ENCODE data around the gene HAUS8. TPM values are rescaled to one million over a fixed set of nuclear protein-coding genes. Genes with fewer than 3 reads are reported as not detected.
A peak's percentile ranks its signal among the peaks of the same experiment; 100 is the strongest.

HAUS8 gene
- total and polyA plus RNA-seq, 7 experiments from 2014 or later = 9.4 to 31.5 (median 19.0) TPM

- Mint-ChIP-seq H3K4me3 (no peak overlapping the region), H3K4me1 (peaks cover 13 to 44% (median 29%) of the 10 kb centered on the region in 7 donors), H3K9me3 (peaks cover 0 to 4% (median 0%) of the 10 kb centered on the region in 11 donors), H3K36me3 (peaks cover 0 to 39% (median 23%) of the 10 kb centered on the region in 5 donors), H3K27ac (peak overlapping the region in 2 of 9 donors; percentile 23 to 42), H3K27me3 (no peaks in the 10 kb centered on the region)
- DNase-seq (no peak), ATAC-seq (no peak)
- Histone ChIP-seq H3K4me1 (ENCODE audit: control insufficient read depth in 2 of 2, insufficient read depth in 2 of 2, low read length in 2 of 2) (peaks cover 0 to 8% of the 10 kb centered on the region in 2 donors), H3K36me3 (ENCODE audit: control insufficient read depth in 2 of 3, insufficient read depth in 3 of 3, low read length in 3 of 3) (peaks cover 14 to 70% (median 21%) of the 10 kb centered on the region in 3 experiments), H3K27me3 (ENCODE audit: control insufficient read depth in 2 of 2, insufficient read depth in 2 of 2, low read length in 2 of 2) (no peaks in the 10 kb centered on the region), H3K9me3 (ENCODE audit: control insufficient read depth in 2 of 3, low read length in 3 of 3) (peaks cover 0 to 7% (median 0%) of the 10 kb centered on the region in 3 experiments), H3K27ac (ENCODE audit: low read depth, low read length) (no peak overlapping the region), H3K4me3 (ENCODE audit: low read length) (no peak overlapping the region)
- POLR2A ChIA-PET = interaction anchor here (0.6 to 1.7 kb wide), 3 partner anchors 17 to 453 kb away, joined by 3 to 4 read pairs (median 4); no protein-coding TSS in a partner anchor
- CTCF ChIA-PET = no interaction called here
- intact Hi-C loops (cut with micrococcal nuclease) = no loop called here
These were observed 30.3 kb upstream of the HAUS8 start for GRCh38 chr19:17105556-17105955.

- Histone ChIP-seq H3K36me3 (ENCODE audit: control insufficient read depth in 2 of 3, insufficient read depth in 3 of 3, low read length in 3 of 3) (peaks cover 14 to 72% (median 21%) of the 10 kb centered on the region in 3 experiments), H3K4me1 (ENCODE audit: control insufficient read depth in 2 of 2, insufficient read depth in 2 of 2, low read length in 2 of 2) (peaks cover 0 to 3% of the 10 kb centered on the region in 2 donors)
- POLR2A ChIA-PET = interaction anchor here (0.6 to 1.7 kb wide), 3 partner anchors 18 to 454 kb away, joined by 3 to 4 read pairs (median 4); no protein-coding TSS in a partner anchor
These were observed 29.4 kb upstream of the HAUS8 start for GRCh38 chr19:17104679-17105078.

GRCh38 chr19:17103177-17103576, 27.9 kb upstream of the HAUS8 start:
- intact Hi-C loops (cut with micrococcal nuclease) = no loop called here
- no peak overlapping the region for H3K4me3 ChIP-seq (ENCODE audit: low read length)
- ATAC-seq = no peak
- H3K27ac Mint-ChIP-seq = peak overlapping the region in 6 of 9 donors; percentile 17 to 59 (median 46)
- ChIA-PET POLR2A (interaction anchor here (0.7 kb wide), 1 partner anchor 9 kb away, joined by 8 read pairs; no protein-coding TSS in a partner anchor), CTCF (interaction anchor here (0.6 to 1.9 kb wide), 3 partner anchors 22 to 81 kb away, joined by 3 to 9 read pairs (median 3); no protein-coding TSS in a partner anchor)
- H3K4me1 Mint-ChIP-seq = peaks cover 0 to 38% (median 21%) of the 10 kb centered on the region in 7 donors
- H3K4me3 Mint-ChIP-seq = no peak overlapping the region
- no peaks in the 10 kb centered on the region for H3K4me1 ChIP-seq (ENCODE audit: control insufficient read depth in 2 of 2, insufficient read depth in 2 of 2, low read length in 2 of 2)
- H3K36me3 ChIP-seq (ENCODE audit: control insufficient read depth in 2 of 3, insufficient read depth in 3 of 3, low read length in 3 of 3) = peaks cover 14 to 76% (median 21%) of the 10 kb centered on the region in 3 experiments
- no peaks in the 10 kb centered on the region for H3K27me3 Mint-ChIP-seq
- no peak overlapping the region for H3K27ac ChIP-seq (ENCODE audit: low read depth, low read length)
- H3K27me3 ChIP-seq (ENCODE audit: control insufficient read depth in 2 of 2, insufficient read depth in 2 of 2, low read length in 2 of 2) = no peaks in the 10 kb centered on the region
- no peak for DNase-seq
- H3K9me3 Mint-ChIP-seq = peaks cover 0 to 4% (median 0%) of the 10 kb centered on the region in 11 donors
- H3K9me3 ChIP-seq (ENCODE audit: control insufficient read depth in 2 of 3, low read length in 3 of 3) = peaks cover 0 to 7% (median 0%) of the 10 kb centered on the region in 3 experiments
- H3K36me3 Mint-ChIP-seq = peaks cover 0 to 42% (median 32%) of the 10 kb centered on the region in 5 donors

More at GRCh38 chr19:17104679-17105078, 29.4 kb upstream of the HAUS8 start:
- no peak overlapping the region for H3K27ac ChIP-seq (ENCODE audit: low read depth, low read length)
- no peak overlapping the region for H3K27ac Mint-ChIP-seq
- DNase-seq = no peak
- peaks cover 4 to 39% (median 22%) of the 10 kb centered on the region in 7 donors for H3K4me1 Mint-ChIP-seq
- no peak overlapping the region for H3K4me3 ChIP-seq (ENCODE audit: low read length)
- peaks cover 0 to 4% (median 0%) of the 10 kb centered on the region in 11 donors for H3K9me3 Mint-ChIP-seq
- H3K9me3 ChIP-seq (ENCODE audit: control insufficient read depth in 2 of 3, low read length in 3 of 3) = peaks cover 0 to 7% (median 0%) of the 10 kb centered on the region in 3 experiments
- ATAC-seq = no peak
- peaks cover 0 to 40% (median 23%) of the 10 kb centered on the region in 5 donors for H3K36me3 Mint-ChIP-seq
- H3K27me3 ChIP-seq (ENCODE audit: control insufficient read depth in 2 of 2, insufficient read depth in 2 of 2, low read length in 2 of 2) = no peaks in the 10 kb centered on the region
- no peak overlapping the region for H3K4me3 Mint-ChIP-seq
- no peaks in the 10 kb centered on the region for H3K27me3 Mint-ChIP-seq
- intact Hi-C loops (cut with micrococcal nuclease) = no loop called here
- CTCF ChIA-PET = no interaction called here

- intact Hi-C loops (cut with micrococcal nuclease) = no loop called here
- H3K4me1 ChIP-seq (ENCODE audit: control insufficient read depth in 2 of 2, insufficient read depth in 2 of 2, low read length in 2 of 2) = no peaks in the 10 kb centered on the region
- Mint-ChIP-seq H3K27me3 (no peaks in the 10 kb centered on the region), H3K4me3 (no peak overlapping the region), H3K36me3 (peaks cover 0 to 42% (median 32%) of the 10 kb centered on the region in 5 donors), H3K9me3 (peaks cover 0 to 4% (median 0%) of the 10 kb centered on the region in 11 donors), H3K27ac (peak overlapping the region in 2 of 9 donors; percentile 38 to 55), H3K4me1 (peaks cover 0 to 37% (median 22%) of the 10 kb centered on the region in 7 donors)
- DNase-seq (no peak), ATAC-seq (no peak)
- CTCF ChIA-PET = interaction anchor here (1.9 kb wide), 1 partner anchor 23 kb away, joined by 9 read pairs; no protein-coding TSS in a partner anchor
- peaks cover 0 to 7% (median 0%) of the 10 kb centered on the region in 3 experiments for H3K9me3 ChIP-seq (ENCODE audit: control insufficient read depth in 2 of 3, low read length in 3 of 3)
- peaks cover 14 to 64% (median 18%) of the 10 kb centered on the region in 3 experiments for H3K36me3 ChIP-seq (ENCODE audit: control insufficient read depth in 2 of 3, insufficient read depth in 3 of 3, low read length in 3 of 3)
- POLR2A ChIA-PET = interaction anchor here (1.1 kb wide), 1 partner anchor 24 kb away, joined by 3 read pairs; no protein-coding TSS in a partner anchor
- H3K4me3 ChIP-seq (ENCODE audit: low read length) = no peak overlapping the region
- no peaks in the 10 kb centered on the region for H3K27me3 ChIP-seq (ENCODE audit: control insufficient read depth in 2 of 2, insufficient read depth in 2 of 2, low read length in 2 of 2)
- H3K27ac ChIP-seq (ENCODE audit: low read depth, low read length) = no peak overlapping the region
These were observed 26.7 kb upstream of the HAUS8 start for GRCh38 chr19:17101686-17102628.

- no peak for ATAC-seq
- Mint-ChIP-seq H3K27ac (peak overlapping the region in 6 of 9 donors; percentile 4 to 81 (median 45)), H3K27me3 (no peaks in the 10 kb centered on the region), H3K9me3 (peaks cover 0 to 4% (median 0%) of the 10 kb centered on the region in 11 donors), H3K4me3 (no peak overlapping the region), H3K4me1 (peaks cover 0 to 40% (median 33%) of the 10 kb centered on the region in 7 donors), H3K36me3 (peaks cover 0 to 36% (median 27%) of the 10 kb centered on the region in 5 donors)
- DNase-seq = no peak
- peaks cover 0 to 7% (median 0%) of the 10 kb centered on the region in 3 experiments for H3K9me3 ChIP-seq (ENCODE audit: control insufficient read depth in 2 of 3, low read length in 3 of 3)
- H3K4me3 ChIP-seq (ENCODE audit: low read length) = no peak overlapping the region
- no peaks in the 10 kb centered on the region for H3K4me1 ChIP-seq (ENCODE audit: control insufficient read depth in 2 of 2, insufficient read depth in 2 of 2, low read length in 2 of 2)
- CTCF ChIA-PET = no interaction called here
- intact Hi-C loops (cut with micrococcal nuclease) = no loop called here
- no peak overlapping the region for H3K27ac ChIP-seq (ENCODE audit: low read depth, low read length)
- POLR2A ChIA-PET = no interaction called here
- no peaks in the 10 kb centered on the region for H3K27me3 ChIP-seq (ENCODE audit: control insufficient read depth in 2 of 2, insufficient read depth in 2 of 2, low read length in 2 of 2)
- peaks cover 13 to 33% (median 14%) of the 10 kb centered on the region in 3 experiments for H3K36me3 ChIP-seq (ENCODE audit: control insufficient read depth in 2 of 3, insufficient read depth in 3 of 3, low read length in 3 of 3)
These were observed 23.1 kb upstream of the HAUS8 start for GRCh38 chr19:17098326-17098725.

- H3K4me3 ChIP-seq (ENCODE audit: low read length) = no peak overlapping the region
- peaks cover 7 to 26% (median 9%) of the 10 kb centered on the region in 3 experiments for H3K36me3 ChIP-seq (ENCODE audit: control insufficient read depth in 2 of 3, insufficient read depth in 3 of 3, low read length in 3 of 3)
- H3K9me3 ChIP-seq (ENCODE audit: control insufficient read depth in 2 of 3, low read length in 3 of 3) = peaks cover 0 to 1% (median 0%) of the 10 kb centered on the region in 3 experiments
- H3K36me3 Mint-ChIP-seq = peaks cover 0 to 30% (median 22%) of the 10 kb centered on the region in 5 donors
- POLR2A ChIA-PET = no interaction called here
- H3K27me3 Mint-ChIP-seq = no peaks in the 10 kb centered on the region
- no peak overlapping the region for H3K4me3 Mint-ChIP-seq
- H3K4me1 ChIP-seq (ENCODE audit: control insufficient read depth in 2 of 2, insufficient read depth in 2 of 2, low read length in 2 of 2) = no peaks in the 10 kb centered on the region
- ATAC-seq (peak; percentile 29), DNase-seq (no peak)
- peaks cover 0 to 3% (median 0%) of the 10 kb centered on the region in 11 donors for H3K9me3 Mint-ChIP-seq
- peaks cover 0 to 38% (median 29%) of the 10 kb centered on the region in 7 donors for H3K4me1 Mint-ChIP-seq
- H3K27ac Mint-ChIP-seq = peak overlapping the region in 3 of 9 donors; percentile 4 to 21 (median 16)
- intact Hi-C loops (cut with micrococcal nuclease) = no loop called here
- CTCF ChIA-PET = no interaction called here
- no peaks in the 10 kb centered on the region for H3K27me3 ChIP-seq (ENCODE audit: control insufficient read depth in 2 of 2, insufficient read depth in 2 of 2, low read length in 2 of 2)
- no peak overlapping the region for H3K27ac ChIP-seq (ENCODE audit: low read depth, low read length)
These were observed 22.4 kb upstream of the HAUS8 start for GRCh38 chr19:17097593-17098126.
